Measurements from ENCODE around the gene NPR1.
"Not testable (repeated sequence)": the region's sequence is repeated elsewhere in the genome, so short reads cannot be mapped to it uniquely, and the experiment has no call there.

The NPR1 gene

DNA sequence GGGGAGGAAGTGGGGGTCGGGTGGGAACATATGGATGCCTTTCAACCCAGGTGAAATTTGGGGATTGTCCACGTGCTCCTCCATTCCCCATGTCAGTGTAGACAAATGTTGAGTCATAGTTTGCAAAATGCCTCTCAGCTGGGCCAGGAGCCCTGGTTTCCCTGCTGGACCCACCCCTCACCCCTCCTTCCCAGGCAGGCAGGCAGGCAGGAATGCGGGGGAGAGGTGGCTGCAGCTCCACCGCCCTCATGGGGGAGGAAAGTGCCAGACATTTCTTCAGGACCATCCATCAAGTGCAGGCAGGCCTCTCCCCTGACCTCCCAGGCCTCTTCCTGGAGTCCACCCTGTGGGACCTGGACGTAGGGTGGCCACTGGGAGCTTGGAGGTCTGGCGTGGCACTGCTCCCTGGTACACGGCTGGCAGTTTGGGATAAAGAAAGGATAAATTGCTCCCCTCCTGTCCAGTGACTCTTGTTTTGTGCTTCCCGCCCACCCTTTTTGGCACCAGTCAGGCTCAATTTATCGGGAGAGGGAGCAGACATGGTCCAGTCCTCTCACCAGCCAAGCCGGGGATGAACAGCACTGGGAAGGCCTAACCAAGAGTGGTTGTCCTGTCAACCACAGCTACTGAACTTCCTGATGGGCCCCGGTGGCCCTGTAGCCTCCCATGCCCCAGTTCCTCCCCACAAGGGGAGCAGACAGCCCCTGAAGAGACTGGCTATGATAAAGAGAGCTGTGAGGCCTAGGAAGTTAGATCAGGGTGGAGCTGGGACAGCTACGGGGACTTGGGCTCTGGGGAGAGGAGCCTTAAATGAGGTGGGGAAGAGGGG, 18.9 kb downstream of the NPR1 start:
- DNase-seq (ENCODE audit: low read depth, low spot score), result no peak
- H3K4me3 ChIP-seq (ENCODE audit: low read depth, low read length), result no peak overlapping the region
- TF ChIP-seq, protein P1, sequence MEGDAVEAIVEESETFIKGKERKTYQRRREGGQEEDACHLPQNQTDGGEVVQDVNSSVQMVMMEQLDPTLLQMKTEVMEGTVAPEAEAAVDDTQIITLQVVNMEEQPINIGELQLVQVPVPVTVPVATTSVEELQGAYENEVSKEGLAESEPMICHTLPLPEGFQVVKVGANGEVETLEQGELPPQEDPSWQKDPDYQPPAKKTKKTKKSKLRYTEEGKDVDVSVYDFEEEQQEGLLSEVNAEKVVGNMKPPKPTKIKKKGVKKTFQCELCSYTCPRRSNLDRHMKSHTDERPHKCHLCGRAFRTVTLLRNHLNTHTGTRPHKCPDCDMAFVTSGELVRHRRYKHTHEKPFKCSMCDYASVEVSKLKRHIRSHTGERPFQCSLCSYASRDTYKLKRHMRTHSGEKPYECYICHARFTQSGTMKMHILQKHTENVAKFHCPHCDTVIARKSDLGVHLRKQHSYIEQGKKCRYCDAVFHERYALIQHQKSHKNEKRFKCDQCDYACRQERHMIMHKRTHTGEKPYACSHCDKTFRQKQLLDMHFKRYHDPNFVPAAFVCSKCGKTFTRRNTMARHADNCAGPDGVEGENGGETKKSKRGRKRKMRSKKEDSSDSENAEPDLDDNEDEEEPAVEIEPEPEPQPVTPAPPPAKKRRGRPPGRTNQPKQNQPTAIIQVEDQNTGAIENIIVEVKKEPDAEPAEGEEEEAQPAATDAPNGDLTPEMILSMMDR (IDR thresholded peaks at IDR 0.05; ENCODE audit: low read depth, low read length), result no peak
- in situ Hi-C loops (cut with HindIII; ENCODE audit: low sequenced_read_pairs), result no loop called here

DNA sequence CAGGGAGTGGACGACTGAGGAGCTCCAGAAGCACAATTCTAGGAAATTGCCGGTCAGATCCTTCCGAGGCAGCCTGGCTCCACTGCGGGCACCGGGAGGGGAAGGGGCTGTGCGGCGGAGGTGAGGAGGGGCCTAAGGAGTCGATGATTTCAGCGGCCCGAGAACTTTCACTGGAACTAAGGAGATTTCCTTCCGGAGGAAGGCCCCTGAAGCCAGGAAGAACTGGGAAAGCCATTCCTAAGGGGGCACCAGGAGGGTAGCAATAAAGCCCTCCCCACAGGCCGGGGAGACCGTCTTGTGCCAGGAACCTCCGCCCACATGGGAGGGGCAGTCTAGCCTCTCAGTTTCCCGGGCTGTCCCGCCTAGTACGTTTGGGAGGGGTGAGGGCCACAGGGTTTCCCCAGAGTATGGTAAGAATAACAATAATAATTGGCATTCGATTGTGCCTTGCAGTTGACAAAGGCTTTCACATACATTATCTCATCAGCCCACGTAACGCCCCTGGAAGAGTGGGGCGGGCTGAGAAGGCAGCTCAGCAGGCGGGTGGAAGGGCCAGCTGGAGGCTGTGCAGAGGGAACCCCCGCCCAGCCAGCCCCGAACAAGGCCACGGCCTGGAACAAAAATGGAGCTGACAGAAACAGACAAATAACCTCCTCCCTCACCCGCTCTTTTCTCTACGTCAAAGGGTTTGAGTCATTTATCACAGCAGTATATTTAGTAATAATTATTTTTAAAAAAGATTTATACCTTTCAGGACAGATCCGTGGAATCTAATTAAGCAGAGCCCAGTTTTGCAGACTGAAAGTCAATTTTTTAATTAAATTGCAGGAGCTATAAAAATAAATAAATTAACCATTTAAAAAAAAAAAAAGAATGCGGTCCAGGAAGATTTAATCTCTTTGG, 19.8 kb downstream of the NPR1 start:
- peak; percentile 16 for DNase-seq (ENCODE audit: low read depth, low spot score)
- H3K4me3 ChIP-seq (ENCODE audit: low read depth, low read length), result no peak overlapping the region

DNA sequence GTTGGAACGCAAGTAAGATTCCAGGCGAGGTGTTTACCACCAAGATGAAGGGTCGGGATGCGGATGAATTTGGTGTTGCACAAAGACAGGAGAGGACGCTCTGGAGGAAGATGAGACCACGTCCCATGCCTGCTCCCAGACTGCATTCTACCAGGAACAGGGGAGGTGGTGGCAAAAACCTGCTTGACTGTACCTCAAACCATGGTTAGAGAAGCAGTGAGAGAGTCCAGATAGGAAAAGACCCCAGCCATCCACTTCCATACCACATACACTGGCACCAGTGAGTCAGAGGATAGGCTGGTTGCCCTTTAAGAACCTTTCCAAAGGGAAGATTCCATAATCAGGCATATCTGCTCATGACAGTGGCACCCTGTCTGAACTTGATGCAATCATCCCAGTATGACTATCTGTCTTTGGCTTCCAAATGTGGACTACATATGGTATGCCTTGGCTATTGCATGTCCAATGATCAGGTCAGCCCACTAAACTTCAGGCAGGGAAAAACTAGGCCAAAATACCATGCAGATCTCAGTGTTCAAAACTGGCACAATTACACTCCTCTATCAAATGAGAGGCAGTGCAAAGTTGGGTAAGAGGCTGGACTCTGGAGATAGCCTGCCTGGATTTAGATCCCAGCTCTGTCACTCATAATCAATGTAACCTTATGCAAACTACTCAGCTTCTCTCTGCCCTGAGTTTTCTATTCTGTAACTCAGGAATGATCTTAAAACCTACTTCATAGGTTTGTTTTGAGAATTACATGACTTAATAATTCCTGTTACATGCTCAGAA, 20.6 kb downstream of the NPR1 start:
- DNase-seq (ENCODE audit: low read depth, low spot score), result no peak
- in situ Hi-C loops (cut with HindIII; ENCODE audit: low sequenced_read_pairs), result no loop called here
- no peak overlapping the region for H3K4me3 ChIP-seq (ENCODE audit: low read depth, low read length)
- TF ChIP-seq, protein P1 (IDR thresholded peaks at IDR 0.05; ENCODE audit: low read depth, low read length), result no peak

More for the DNA sequence above, 19.8 kb downstream of the NPR1 start:
- in situ Hi-C loops (cut with HindIII; ENCODE audit: low sequenced_read_pairs), result no loop called here
- TF ChIP-seq, protein P1 (IDR thresholded peaks at IDR 0.05; ENCODE audit: low read depth, low read length), result no peak

DNA sequence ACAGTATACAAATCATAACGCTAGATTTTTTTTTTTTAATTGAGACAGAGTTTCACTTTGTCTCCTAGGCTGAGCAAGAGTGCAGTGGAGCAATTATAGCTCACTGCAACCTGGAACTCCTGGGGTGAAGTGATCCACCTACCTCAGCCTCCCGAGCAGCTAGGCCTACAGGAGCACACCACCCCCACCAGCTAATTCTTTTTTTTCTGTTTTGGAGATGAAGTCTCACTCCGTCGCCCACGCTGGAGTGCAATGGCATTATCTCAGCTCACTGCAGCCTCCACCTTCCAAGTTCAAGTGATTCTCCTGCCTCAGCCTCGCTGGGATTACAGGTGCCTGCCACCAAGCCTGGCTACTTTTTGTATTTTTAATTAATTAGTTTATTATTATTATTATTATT, 21.3 kb downstream of the NPR1 start:
- no peak for DNase-seq (ENCODE audit: low read depth, low spot score)
- in situ Hi-C loops (cut with HindIII; ENCODE audit: low sequenced_read_pairs), result no loop called here
- TF ChIP-seq, protein P1 (IDR thresholded peaks at IDR 0.05; ENCODE audit: low read depth, low read length), result no peak
- H3K4me3 ChIP-seq (ENCODE audit: low read depth, low read length), result no peak overlapping the region

DNA sequence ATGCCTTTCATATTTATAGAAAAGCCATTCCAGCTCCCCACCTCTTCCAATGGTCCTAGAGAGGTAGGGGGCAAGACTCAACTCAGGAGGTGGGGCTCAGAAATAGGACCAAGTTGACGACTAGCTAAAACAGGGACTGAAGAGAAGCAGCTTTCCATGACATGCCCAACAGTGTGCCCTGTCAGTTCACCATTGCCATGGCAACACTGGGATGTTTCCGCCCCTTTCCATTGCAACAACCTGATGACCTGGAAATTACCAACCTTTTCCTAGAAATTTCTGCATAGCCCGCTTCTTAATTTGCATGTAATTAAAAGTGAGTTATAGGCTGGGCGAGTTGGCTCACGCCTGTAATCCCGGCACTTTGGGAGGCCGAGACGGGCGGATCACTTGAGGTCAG, 27.0 kb downstream of the NPR1 start:
- TF ChIP-seq, protein P1 (IDR thresholded peaks at IDR 0.05; ENCODE audit: low read depth, low read length), result no peak
- no peak for DNase-seq (ENCODE audit: low read depth, low spot score)
- H3K4me3 ChIP-seq (ENCODE audit: low read depth, low read length), result no peak overlapping the region
- in situ Hi-C loops (cut with HindIII; ENCODE audit: low sequenced_read_pairs), result no loop called here

DNA sequence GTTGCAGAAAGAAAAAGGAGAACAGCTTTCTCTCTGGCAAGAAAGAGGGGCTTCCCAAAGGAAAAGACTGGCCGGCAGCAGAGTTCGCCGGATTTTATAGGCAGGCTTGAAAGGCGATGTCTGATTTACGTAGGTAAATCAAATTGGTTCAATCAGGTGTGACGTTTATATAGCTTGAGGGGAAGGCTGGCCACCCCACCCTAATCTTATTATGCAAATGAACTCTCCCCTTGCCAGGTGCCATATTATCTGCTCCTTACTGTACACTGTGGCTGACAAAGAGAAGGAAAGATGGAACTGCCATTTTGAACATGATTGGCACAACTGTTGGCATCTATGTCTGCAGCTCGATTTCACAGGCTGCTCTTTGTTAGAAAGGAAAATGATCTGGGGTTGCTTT, 32.5 kb downstream of the NPR1 start:
- TF ChIP-seq, protein P1 (IDR thresholded peaks at IDR 0.05; ENCODE audit: low read depth, low read length), result no peak
- no peak for DNase-seq (ENCODE audit: low read depth, low spot score)
- no peak overlapping the region for H3K4me3 ChIP-seq (ENCODE audit: low read depth, low read length)
- in situ Hi-C loops (cut with HindIII; ENCODE audit: low sequenced_read_pairs), result no loop called here

DNA sequence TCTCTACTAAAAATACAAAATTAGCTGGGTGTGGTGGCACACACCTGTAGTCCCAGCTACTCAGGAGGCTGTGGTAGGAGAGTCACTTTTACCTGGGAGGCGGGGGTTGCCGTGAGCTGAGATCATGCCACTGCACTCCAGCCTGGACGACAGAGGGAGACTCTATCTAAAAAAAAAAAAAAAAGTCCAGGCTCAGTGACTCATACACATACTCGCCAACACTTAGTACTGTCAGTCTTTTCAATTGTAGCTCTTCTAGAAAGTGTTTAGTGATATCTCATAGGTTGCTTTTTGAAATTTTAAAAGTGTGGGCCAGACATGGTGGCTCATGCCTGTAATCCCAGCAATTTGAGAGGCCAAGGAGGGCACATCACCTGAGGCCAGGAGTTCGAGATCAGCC, 37.7 kb downstream of the NPR1 start:
- in situ Hi-C loops (cut with HindIII; ENCODE audit: low sequenced_read_pairs); H3K4me3 ChIP-seq (ENCODE audit: low read depth, low read length); DNase-seq (ENCODE audit: low read depth, low spot score): not testable (repeated sequence)
